GM13977 (cell line): ENCODE data around the gene CCDC93.
"Not testable (repeated sequence)": the region's sequence is repeated elsewhere in the genome, so short reads cannot be mapped to it uniquely, and the experiment has no call there.

Experiments used
- DNase-seq: peaks from one replicate; pipeline ENCODE4 v3.0.0; 2012; ENCODE audit warnings: low spot score
- in situ Hi-C: fragments of 300-500 bp; cut with MboI; formaldehyde crosslinking; loops from one replicate; pipeline ENCODE4 v1.12.0; 2022; ENCODE audit warnings: low sequenced_read_pairs, low pct_unique_long_range_greater_than_20kb, mixed read lengths, inconsistent platforms; ENCODE audit not compliant: unreplicated experiment
- TF ChIP-seq, protein P1 (sequence below): IDR thresholded peaks from 2 replicates; pipeline ENCODE4 v1.5.1; 2012; ENCODE audit warnings: mild to moderate bottlenecking, control low read depth; ENCODE audit not compliant: insufficient read depth; ENCODE audit errors: extremely low read depth, missing control alignments

CCDC93 gene

GRCh38 chr2:118016911-118017310, 3.0 kb upstream of the CCDC93 start:
- in situ Hi-C loops = no loop called here
- DNase-seq = no peak
- TF ChIP-seq, protein P1, sequence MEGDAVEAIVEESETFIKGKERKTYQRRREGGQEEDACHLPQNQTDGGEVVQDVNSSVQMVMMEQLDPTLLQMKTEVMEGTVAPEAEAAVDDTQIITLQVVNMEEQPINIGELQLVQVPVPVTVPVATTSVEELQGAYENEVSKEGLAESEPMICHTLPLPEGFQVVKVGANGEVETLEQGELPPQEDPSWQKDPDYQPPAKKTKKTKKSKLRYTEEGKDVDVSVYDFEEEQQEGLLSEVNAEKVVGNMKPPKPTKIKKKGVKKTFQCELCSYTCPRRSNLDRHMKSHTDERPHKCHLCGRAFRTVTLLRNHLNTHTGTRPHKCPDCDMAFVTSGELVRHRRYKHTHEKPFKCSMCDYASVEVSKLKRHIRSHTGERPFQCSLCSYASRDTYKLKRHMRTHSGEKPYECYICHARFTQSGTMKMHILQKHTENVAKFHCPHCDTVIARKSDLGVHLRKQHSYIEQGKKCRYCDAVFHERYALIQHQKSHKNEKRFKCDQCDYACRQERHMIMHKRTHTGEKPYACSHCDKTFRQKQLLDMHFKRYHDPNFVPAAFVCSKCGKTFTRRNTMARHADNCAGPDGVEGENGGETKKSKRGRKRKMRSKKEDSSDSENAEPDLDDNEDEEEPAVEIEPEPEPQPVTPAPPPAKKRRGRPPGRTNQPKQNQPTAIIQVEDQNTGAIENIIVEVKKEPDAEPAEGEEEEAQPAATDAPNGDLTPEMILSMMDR = no peak

GRCh38 chr2:118015761-118016160, 1.9 kb upstream of the CCDC93 start:
- in situ Hi-C loops, DNase-seq: not testable (repeated sequence)

DNA sequence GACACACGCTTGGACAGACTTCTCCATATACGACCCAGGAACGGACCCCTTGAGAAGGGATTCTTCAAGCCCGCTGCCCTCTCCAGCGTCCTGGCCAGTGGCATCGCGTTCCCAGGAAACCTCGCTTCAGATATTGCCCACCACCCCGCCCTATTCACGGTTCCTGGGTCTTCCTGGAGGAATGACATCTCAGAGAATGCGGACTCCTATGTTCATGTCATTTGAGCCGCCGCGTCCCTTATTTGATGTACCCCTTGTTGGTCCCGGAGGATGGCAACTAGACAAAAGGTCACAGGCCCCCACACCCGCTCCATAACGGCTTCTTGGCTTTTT, 588 bp upstream of the CCDC93 start:
- DNase-seq = peak; percentile 33
- in situ Hi-C loops = no loop called here
- TF ChIP-seq, protein P1 = no peak

DNA sequence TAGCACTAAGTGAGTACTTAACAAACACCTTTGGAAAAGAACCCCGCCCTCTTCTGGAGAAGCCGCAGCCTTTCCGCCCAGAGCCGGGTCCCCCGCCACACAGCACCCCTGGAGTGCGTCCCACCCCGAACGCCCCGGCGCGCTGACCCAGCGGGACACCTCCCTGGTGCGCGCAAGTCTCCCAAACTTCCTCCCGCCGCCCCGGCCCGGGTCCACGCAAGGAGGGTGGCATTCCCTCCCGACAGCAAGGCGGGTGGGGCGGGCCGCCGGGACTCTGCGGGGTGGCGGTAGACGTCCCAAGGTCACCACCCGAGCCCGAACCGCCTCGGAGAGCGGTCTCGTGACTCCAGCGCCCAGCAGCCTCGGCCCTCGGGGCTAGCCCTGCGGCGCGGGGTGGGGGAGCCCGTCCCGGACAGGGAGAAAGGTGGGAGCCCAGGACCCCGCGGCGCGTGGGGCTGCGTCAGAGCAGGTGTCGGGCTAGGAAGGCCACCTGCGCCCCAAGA, 598 bp downstream of the CCDC93 start:
- TF ChIP-seq, protein P1 = no peak
- DNase-seq = peak; percentile 63
- in situ Hi-C loops = no loop called here

DNA sequence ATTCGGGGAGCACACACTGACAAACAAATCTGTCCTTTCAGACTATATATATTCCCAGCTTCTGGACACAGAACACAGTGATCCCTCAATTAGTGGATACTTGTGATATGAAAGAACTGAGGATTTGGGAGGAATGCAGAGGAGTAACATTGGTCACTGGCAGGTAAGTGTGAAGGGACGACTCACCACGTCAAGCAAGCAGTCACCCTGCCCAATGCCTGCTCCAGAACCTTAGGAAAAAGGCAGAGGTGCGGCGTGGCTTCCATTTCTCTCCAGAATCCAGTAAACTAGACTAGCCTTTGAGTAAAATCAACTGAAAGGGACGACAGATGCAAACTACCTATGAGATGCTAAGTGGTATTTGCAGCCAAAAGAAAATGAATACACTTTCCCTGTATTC, 1.1 kb downstream of the CCDC93 start:
- in situ Hi-C loops = no loop called here
- no peak for DNase-seq
- TF ChIP-seq, protein P1 = no peak

- in situ Hi-C loops = no loop called here
- TF ChIP-seq, protein P1 = no peak
- no peak for DNase-seq
These were observed 3.4 kb downstream of the CCDC93 start for GRCh38 chr2:118010473-118010872.

GRCh38 chr2:118006861-118007260, 7.0 kb downstream of the CCDC93 start:
- TF ChIP-seq, protein P1 = no peak
- in situ Hi-C loops = loop anchor here (10.0 kb wide), 1 partner anchor 162 kb away; no protein-coding TSS in a partner anchor
- DNase-seq = no peak
